Fibroblast of peridontal ligament (primary cell): ENCODE results near the gene OTUD7B.
"Not testable (repeated sequence)": the region's sequence is repeated elsewhere in the genome, so short reads cannot be mapped to it uniquely, and the experiment has no call there.

Source experiments
- DNase-seq: peaks from one replicate; pipeline ENCODE4 v3.0.0-alpha.2; 2010; ENCODE audit errors: extremely low read depth

Gene OTUD7B

DNA sequence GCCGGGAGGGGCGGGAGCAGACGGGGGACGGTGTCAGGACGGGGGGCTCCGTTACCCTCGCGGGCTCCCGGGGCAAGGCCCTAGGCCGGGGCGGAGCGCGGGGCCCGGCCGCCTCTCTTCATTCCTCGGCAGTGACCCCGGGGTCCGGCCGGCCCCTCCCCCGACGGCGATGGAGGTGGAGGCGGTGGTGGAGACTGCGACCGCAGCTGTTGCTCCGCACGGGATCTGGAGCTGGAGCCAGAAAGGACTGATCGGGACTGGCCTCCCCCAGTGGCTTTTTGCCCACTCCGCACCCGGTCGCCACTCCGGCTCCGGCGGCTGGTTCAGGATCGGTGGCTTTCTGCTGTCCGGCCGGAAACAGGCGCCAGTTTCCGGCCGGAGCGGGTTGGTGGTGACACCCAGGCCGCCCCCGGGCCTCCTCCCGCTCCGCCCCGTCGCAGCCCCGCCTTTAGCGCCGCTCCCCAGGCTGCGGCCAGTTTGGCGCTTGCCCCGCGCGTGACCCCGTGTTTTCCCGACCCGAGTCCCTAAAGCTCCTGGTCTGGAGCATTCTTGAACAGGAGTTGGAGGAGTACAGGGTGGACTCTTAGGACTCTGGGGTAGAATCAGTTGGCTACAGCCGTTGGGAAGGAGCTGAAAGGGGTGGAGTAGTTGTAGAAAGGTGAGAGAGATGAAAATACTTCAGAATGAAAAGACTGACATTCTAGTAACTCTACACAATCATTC lies at the start of gene OTUD7B:
TSS of gene OTUD7B (minus strand) at position 334 of the 723 bp plus-strand sequence. CDS start 33,216 bp downstream, outside the sequence.
- DNase-seq = peak; percentile 78

DNA sequence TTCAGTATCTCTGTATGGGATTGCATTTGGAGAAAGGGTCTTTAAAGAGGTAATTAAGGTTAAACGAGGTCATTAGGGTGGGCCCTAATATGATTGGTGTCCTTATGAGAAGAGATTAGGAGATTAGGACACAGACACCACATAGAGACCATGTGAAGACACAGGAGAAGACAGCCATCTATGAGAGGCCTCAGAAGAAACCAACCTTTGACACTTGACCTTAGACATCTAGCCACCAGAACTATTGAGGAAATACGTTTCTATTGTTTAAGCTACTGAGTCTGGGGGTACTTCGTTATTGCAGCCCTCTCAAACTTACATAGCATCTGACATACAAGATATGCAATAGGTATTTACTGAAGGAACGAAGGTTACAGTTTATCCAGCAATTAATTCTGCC lies 49.7 kb upstream of the OTUD7B start:
- DNase-seq = no peak

DNA sequence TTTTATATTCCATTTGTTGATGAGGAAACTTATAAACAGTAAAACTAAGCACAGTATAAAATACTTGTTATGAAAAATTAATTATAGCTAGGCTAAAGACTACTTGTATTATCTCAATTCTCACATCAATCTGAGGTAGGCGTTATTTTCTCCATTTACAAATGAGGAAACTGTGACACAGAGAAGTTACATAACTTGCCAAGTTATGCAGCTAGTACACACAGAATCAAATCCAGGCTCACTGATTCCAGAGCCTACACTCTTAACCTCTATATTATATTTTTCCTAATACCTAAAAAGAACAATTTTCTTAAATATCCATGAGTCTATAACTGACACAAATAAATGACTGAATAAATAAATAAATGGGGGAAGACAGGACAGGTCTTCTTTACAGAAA lies 45.9 kb upstream of the OTUD7B start:
- DNase-seq = no peak

DNA sequence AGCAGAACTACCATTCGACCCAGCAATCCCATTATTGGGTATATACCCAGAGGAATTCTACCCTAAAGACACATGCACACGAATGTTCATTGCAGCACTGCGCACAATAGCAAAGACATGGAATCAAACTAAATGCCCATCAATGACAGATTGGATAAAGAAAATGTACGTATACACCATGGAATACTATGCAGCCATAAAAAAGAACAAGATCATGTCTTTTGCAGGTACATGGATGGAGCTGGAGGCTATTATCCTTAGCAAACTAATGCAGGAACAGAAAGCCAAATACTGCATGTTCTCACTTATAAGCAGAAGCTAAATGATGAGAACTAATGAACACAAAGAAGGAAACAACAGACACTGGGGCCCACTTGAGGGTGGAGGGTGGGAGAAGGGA lies 45.0 kb upstream of the OTUD7B start:
- not testable (repeated sequence) for DNase-seq

DNA sequence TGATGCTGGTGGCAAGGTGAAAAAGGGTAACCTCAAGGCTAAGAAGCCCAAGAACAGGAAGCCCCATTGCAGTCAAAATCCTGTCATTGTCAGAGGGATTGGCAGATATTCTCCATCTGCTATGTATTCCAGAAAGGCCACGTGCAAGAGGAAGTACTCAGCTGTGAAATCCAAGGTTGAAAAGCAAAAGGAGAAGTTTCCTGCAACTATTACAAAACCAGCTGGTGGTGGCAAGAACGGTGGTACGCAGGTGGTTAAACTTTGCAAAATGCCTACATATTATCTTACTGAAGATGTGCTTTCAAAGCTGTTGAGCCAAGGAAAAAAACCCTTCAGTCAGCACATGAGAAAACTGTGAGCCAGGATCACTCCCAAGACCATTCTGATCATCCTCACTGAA lies 43.4 kb upstream of the OTUD7B start:
- no peak for DNase-seq

DNA sequence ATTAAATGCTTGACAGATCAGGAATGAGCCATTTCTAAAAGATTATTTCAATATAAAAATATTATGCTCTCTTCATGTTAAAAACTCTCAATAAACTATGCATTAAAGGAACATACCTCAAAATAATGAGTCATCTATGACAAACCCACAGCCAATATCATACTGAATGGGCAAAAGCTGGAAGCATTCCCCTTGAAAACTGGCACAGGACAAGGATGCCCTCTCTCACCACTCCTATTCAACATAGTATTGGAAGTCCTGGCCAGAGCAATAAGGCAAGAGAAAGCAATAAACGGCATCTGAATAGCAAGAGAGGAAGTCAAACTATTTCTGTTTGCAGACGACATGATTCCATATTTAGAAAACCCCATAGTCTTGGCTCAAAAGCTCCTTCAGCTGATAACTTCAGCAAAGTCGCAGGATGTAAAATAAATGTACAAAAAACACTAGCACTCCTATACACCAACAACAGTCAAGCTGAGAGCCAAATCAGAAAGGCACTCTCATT lies 41.4 kb upstream of the OTUD7B start:
- DNase-seq = not testable (repeated sequence)

DNA sequence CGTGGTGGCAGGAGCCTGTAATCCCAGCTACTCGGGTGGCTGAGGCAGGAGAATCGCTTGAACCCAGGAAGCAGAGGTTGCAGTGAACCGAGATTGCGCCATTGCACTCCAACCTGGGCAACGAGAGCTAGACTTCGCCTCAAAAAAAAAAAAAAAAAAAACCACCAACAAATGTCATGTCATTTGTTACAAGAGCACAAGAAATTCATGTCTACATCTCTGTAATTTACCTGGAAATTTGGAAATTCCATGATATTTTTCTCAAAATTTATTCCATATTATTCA lies 40.5 kb upstream of the OTUD7B start:
- no peak for DNase-seq

DNA sequence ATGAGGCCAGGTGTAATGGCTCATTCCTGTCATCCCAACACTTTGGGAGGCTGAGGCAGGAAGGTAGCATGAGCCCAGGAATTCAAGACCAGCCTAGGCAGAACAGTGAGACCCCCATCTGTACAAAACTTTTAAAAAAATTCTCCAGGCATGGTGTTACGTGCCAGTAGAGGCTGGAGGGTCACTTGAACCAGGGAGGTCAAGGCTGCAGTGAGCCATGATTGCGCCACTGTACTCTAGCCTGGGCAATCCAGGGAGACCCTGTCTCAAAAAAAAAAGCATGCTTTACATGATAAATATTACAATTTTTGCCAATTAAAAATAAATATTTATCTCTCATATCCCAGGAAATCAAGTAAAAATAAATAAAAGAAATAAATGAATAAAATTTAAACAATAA lies 39.4 kb upstream of the OTUD7B start:
- DNase-seq = no peak

DNA sequence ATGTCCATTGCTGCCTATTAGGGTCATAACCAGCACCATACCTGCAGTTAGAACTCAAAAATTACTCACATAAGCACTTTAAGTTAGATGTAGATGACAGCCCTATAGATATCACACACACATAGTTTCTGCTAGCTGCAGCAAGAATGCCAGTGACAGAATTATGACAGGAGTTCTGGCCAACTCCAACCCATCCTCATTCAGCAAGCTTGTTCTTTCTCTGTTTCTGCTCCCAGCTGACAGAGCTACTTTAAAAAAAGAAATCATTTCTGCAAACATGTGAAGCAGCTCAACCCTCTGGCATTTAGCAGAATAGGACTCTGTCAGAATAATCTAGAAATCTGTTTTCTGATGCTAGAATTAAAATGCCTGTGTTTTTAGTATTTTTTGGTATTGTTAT lies 23.8 kb upstream of the OTUD7B start:
- DNase-seq = no peak

DNA sequence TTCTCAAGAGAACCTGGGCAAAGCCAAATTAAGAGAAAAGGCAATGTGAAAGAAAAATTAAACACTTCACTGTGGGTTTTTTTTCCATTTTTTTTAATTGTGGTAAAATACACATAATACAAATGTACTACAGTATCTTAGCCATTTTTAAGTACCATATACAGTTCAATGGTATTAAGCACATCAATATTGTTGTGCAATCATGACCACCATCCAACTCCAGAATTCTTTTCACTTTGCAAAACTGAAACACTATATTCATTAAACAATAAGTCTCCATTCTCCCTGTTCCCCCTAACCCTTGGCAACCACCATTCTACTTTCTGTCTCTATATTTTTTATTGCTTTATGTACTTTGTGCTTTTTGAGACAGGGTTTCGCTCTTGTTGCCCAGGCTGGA lies 17.8 kb upstream of the OTUD7B start:
- DNase-seq = no peak

DNA sequence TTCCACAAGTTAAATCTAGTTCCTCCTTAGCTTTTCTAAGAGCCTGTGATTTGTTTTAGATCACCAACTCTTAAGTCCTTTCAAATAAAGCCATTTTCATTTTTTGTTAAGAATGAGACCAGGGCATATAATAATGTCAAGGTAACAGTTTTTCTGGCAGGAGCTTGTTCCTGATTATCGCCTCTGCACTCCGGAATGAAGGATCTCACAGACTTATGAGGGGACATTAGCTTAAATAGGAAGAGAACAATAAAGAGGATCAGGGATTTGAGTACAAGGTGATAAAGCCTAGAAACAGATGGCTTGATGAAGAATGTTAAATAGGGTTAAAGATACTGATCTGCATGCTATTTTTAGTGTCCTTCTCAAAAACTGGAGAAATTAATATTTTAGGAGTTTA lies 13.6 kb upstream of the OTUD7B start:
- DNase-seq = no peak

DNA sequence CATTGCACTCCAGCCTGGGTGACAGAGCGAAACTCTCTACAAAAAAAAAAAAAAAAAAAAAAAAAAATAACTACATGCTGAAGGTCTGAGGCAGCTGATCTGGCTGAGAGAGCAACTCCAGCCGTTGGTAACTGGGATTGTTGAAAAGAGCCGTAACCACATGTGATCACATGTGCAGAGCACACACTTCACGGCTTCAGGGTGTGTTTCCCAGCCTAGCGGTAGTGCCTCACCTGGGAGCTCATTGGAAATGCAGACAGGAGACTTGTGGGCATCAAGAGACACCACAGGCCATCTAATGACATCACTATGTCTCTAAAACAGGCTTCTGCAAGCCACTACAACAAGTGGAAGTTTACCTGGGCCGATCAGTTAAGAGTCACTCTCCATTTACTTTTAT lies 11.8 kb upstream of the OTUD7B start:
- DNase-seq = no peak

DNA sequence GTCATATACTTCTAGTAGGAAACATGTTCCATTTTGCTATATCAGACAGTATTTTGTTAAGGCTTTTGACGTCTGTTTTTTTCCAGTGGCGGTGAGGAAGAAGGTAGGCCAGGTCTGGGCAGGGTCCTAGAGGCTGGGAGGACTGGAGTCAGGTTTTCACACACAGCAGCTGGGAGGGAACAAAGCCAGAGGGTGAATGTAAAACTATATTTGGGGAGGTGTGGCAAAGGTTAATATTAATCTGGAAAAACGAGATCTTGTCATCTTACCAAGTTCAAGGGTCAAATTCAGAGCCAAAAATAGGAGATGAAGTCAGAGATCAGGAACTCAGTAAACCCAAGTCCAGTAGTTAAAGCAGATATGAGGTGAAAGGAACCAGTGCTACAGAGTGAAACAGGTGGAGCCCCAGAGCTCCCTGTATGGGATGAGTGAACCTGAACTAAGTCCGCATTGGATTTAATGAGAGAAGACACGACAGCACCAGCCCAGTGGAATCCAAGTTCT lies 10.7 kb upstream of the OTUD7B start:
- no peak for DNase-seq

DNA sequence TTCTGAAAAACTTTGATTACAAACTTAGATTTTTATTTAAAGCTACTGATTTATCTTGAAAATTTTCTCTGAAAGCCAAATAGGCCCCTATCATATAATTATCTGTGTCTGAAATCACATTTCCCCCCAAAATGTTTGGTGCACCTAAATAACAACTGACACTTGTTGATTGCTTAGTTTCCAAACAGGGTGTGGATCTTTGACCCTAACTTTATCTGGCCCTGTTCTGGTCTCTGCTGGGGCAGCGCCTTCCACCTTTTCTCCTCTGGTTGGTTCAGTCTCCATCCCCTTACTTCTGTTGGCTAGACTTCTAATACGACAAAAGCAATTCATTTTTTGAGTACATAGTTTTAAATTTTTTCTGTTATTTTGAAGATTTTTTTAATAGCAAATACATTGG lies 10.2 kb upstream of the OTUD7B start:
- no peak for DNase-seq

DNA sequence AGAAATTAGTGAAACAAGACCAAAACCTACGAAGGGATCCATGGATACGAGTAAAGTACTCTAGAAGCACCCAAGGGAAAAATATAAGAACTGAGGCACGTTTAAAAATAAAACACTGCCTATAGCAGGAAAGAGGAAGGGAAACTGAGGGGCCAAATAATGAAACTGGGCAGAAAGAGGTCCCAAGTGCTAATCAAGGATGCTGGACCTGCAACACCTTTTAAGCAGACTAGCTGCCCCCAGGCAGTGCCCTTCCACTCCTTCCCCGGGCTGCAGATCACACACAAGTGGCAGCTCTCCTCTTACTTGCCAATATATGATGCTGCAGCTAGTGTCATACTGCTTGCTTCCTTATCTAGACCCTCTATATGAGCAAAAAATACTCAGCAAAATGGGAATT lies 7.6 kb upstream of the OTUD7B start:
- no peak for DNase-seq

DNA sequence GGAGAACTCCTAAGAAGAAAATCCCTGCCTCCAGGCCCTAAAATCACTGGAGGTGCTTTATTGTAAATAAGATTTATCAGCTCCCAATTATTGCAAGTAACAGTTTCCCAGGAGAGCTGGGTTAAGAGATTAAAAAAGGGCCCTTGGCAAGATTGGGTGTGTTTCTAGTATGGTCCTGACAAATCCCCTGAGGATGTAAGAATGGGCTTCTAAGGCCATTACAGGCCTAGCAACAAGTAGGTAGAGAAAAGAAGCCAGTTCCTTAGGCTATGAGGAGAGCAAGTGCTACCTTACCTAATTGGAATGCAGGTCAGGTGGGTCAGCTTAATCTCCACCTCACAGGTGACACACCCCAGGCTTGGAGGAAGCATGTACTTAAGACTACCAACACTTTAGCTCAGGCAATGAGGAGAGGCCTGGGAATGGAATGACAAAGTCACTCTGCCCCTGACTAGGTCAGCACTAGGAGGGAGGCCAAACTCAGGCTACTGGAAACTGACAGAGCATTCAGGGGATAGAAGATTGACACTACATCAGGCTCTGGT lies 6.8 kb upstream of the OTUD7B start:
- no peak for DNase-seq

DNA sequence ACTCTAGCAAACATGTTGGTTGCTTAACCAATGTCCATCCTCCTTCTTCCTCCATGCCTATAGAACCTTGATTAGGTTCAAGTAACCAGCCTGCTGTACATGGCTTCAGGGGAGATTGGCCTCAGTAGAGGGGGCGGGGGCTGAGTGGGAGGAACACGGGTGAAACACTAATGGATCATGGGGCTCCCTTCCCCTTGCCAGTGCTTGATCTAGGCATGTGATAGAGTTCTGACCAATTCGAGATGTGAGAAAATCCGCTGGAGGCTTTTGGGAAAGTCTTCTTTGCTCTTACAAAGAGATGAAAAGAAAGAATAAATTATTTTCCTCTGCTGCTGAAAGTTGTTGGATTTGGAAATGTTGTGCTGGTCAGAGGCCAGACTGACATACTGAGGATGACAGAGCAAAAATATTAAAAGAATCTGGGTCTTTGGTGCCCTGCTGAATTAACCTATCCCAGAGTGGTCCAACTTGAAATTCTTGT lies 5.2 kb upstream of the OTUD7B start:
- DNase-seq = peak; percentile 14

DNA sequence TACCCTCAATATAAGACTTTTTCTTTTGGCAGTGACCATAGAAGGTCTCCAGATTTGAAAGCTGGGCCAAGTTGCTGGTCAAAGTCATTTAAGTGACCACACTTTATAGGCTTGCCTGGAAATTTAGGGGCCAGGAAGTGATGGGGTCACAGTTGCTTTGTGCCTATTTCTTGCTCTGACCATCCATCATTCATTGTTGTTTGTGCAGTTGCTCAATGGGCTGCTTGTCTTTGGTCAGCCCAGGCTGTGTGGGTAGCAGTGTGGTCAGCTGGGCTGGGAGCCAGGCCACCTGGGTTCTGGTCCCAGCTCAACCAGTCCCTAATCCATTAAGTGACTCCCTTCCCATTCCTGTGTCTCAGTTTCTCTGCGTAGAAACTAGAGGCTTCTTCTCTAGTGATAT lies 2.1 kb upstream of the OTUD7B start:
- peak; percentile 18 for DNase-seq

DNA sequence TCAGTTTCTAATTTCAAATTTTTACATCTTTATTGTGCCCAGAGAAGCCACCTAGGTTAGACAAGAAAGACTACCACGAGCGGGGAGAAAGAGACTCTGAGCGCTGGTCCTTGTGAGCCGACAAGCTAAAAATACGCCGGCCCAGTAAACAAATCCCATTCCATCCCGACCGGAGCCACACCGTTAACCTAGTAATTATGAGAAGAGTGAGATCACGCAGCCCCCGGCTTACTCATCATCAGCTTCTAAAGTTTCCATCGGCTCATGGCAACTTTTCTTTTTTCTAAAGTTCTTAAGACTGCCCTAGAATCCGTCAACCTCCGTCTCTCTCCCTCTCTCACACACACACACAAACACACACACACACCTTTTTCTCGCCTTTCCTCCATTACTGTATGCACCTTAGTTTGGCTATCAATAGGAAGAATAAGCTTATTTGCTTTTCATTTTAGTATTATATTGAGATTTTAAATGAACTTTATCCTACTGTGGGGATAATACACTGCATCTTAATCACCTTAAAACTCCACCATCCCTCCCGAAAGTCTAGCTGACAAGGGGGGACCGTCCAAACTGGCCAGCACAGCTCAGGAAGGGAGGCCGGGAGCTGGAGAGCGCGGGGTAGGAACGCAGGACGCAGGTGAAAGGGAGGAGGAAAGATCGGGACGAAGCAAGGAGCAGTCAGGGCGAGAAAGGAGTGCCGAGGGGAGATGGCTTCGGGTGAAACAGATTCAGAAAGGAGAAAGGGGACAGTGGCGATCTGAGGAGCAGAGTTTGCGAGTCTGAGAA lies 728 bp downstream of the OTUD7B start:
- DNase-seq = peak; percentile 84

DNA sequence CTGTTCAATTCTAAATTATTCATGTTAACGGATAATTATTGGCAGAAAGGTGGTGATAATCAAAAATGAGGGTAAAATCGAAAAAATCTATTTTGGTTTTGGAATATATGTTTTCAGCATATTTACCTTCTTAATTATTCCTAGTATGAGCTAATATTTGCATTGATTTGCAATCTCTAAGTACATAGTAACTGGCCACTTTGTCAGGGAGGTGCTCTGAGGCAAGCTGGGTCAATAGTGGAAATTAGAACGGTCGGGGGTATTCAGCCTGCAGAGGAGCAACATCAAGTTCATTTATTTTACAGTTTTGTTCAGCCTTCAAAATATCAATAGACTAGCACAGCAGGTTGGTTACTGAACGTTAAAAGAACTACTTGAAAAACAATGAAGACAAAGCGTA lies 1.8 kb downstream of the OTUD7B start:
- no peak for DNase-seq

DNA sequence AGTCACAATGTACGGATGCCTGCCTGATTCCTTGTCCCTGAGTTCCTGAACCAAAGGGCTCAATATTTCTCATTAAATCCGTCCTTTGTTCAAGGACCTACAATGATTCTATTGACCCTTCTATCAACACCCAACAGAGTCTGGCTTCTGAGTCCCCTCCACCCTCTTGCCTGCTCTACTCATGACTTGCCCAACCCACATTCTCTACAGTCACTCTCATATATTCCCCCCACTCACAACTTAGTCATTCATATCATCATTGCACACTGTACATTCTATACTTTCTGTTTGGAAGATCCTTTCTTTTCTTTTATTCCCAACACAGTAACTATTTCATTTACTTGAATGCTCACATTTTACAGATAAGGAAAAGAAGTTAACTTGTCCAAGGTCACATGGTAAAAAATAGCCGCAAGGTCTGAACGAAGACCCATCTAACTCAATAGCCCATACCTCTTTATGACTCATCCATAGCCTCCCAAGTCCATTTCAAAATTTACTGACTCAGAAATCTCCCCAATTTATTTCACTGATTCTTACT lies 3.6 kb downstream of the OTUD7B start:
- peak; percentile 48 for DNase-seq

DNA sequence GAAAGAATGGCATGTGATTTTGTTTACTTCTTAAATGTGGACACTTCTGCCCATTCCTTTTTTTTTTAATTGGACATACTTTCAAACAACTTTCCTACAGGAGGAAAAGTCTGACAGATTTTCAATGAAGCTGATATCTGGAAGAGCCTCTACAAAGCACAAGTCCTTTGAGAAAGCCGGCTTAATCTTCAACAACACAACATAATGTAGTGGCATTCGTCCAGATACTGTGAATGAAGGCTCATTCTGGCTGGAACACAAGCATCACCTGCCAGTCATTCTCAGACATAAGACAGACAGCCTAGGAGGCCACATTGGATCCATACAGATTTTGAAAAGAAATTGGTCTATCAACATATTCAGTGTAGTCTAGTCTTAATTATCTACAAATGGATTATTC lies 4.9 kb downstream of the OTUD7B start:
- DNase-seq = no peak

DNA sequence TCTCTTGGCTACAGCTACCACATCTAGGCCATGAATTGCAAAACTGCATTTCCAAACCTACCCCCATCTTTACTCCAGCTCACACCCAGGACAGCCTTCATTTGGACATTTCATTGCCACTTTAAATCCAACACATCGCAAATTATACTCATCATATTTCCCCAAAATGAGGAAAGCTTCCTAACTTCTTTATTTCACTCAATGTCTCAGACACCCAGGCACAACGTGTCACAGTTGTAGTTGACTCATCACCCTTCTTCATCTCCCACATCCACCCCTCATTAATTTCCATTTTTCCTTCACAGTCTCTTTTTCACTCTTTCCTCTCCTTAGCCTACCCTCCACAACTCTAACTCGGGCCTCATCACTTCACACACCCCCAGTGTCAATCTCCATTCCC lies 6.7 kb downstream of the OTUD7B start:
- no peak for DNase-seq
